Spinal cord (tissue), 10 donors: ENCODE data around the gene CPXM1. TPM values are rescaled to one million over a fixed set of nuclear protein-coding genes. Genes with fewer than 3 reads are reported as not detected.

Source experiments
- DNase-seq, 6 donors: peaks; one replicate each; pipeline versions ENCODE4 v3.0.0 to v3.0.0-alpha.2; 2013 to 2015; ENCODE audit warnings: low spot score in 6 of 6, low read depth in 4 of 6
- H3K27ac ChIP-seq: one replicate; pipeline ENCODE4 v1.5.1; 2013; ENCODE audit warnings: low read depth, low read length, control low read depth
- H3K27me3 ChIP-seq: one replicate; pipeline ENCODE4 v1.6.1; 2013; ENCODE audit warnings: low read length; ENCODE audit not compliant: control insufficient read depth, insufficient read depth
- H3K36me3 ChIP-seq: one replicate; pipeline ENCODE4 v1.6.1; 2013; ENCODE audit warnings: low read length; ENCODE audit not compliant: control insufficient read depth, insufficient read depth
- H3K4me1 ChIP-seq: one replicate; pipeline ENCODE4 v1.6.1; 2013; ENCODE audit warnings: low read length; ENCODE audit not compliant: control insufficient read depth, insufficient read depth
- H3K4me3 ChIP-seq: one replicate; pipeline ENCODE4 v1.5.1; 2013; ENCODE audit warnings: low read depth, low read length, control low read depth
- H3K9me3 ChIP-seq: one replicate; pipeline ENCODE4 v1.6.1; 2013; ENCODE audit warnings: low read length; ENCODE audit not compliant: control insufficient read depth, insufficient read depth
- WGBS: methylation state at CpG from one replicate; pipeline ENCODE4 v1.1.5; 2013; ENCODE audit warnings: missing lambda C conversion rate; ENCODE audit not compliant: insufficient coverage; 5-methylcytosine and 5-hydroxymethylcytosine counted together
- polyA plus RNA-seq, 2 donors: library from polyadenylated mRNA; unstranded; fragments of 120-200 nt; gene quantifications; one replicate each; pipeline ENCODE4 v1.2.1, GENCODE V29; 2013; ENCODE audit not compliant: insufficient read length in 2 of 2
- total RNA-seq, 2 donors: library from RNA; depleted of rRNA in 1 of 2; stranded (reverse); fragments of 120-200 nt in 1 of 2; fragments of >200 nt in 1 of 2; gene quantifications; one replicate each; pipeline versions ENCODE4 v1.2.3 to v1.2.4, GENCODE V29; 2013 to 2014
- donor health status: healthy.

CPXM1 gene
- total and polyA plus RNA-seq, 4 donors: 37.1 to 163 (median 70.4) TPM

- Histone ChIP-seq H3K27me3 (peaks cover 66% of the 10 kb centered on the region), H3K27ac (no peak overlapping the region), H3K4me1 (peaks cover 17% of the 10 kb centered on the region), H3K4me3 (no peak overlapping the region), H3K36me3 (no peaks in the 10 kb centered on the region), H3K9me3 (no peaks in the 10 kb centered on the region)
- 18% methylated on average over 15 of the region's 22 CpGs for WGBS
- no peak for DNase-seq
Measured at GRCh38 chr20:2805689-2806350, 5.4 kb upstream of the CPXM1 start.

GRCh38 chr20:2804852-2805688 lies 4.6 kb upstream of the CPXM1 start:
- Histone ChIP-seq H3K27me3 (peaks cover 71% of the 10 kb centered on the region), H3K4me3 (no peak overlapping the region), H3K9me3 (no peaks in the 10 kb centered on the region), H3K27ac (no peak overlapping the region), H3K4me1 (peaks cover 19% of the 10 kb centered on the region), H3K36me3 (no peaks in the 10 kb centered on the region)
- 9% methylated on average over 46 of the region's 49 CpGs for WGBS
- no peak for DNase-seq

GRCh38 chr20:2804041-2804828 lies 3.8 kb upstream of the CPXM1 start:
- Histone ChIP-seq H3K4me3 (no peak overlapping the region), H3K36me3 (peaks cover 1% of the 10 kb centered on the region), H3K27ac (no peak overlapping the region), H3K4me1 (peaks cover 27% of the 10 kb centered on the region), H3K9me3 (no peaks in the 10 kb centered on the region), H3K27me3 (peaks cover 75% of the 10 kb centered on the region)
- DNase-seq: no peak
- WGBS: 54% methylated on average over 15 of the region's 16 CpGs

GRCh38 chr20:2801286-2801728 lies 880 bp upstream of the CPXM1 start:
- Histone ChIP-seq H3K9me3 (no peaks in the 10 kb centered on the region), H3K4me1 (peaks cover 36% of the 10 kb centered on the region), H3K4me3 (no peak overlapping the region), H3K36me3 (peaks cover 24% of the 10 kb centered on the region), H3K27me3 (peaks cover 65% of the 10 kb centered on the region), H3K27ac (no peak overlapping the region)
- DNase-seq: no peak
- 10% methylated on average over 11 of the region's 13 CpGs for WGBS

- H3K27me3 ChIP-seq: peaks cover 51% of the 10 kb centered on the region
- peaks cover 27% of the 10 kb centered on the region for H3K4me1 ChIP-seq
- peak overlapping the region; percentile 67 for H3K4me3 ChIP-seq
- H3K36me3 ChIP-seq: peaks cover 38% of the 10 kb centered on the region
- under 1% methylated on average over 58 of the region's 61 CpGs for WGBS
- peak overlapping the region; percentile 67 for H3K27ac ChIP-seq
- DNase-seq: peak in 4 of 6 donors; percentile 5 to 77 (median 48)
- no peaks in the 10 kb centered on the region for H3K9me3 ChIP-seq
Measured at GRCh38 chr20:2799688-2800520, 523 bp downstream of the CPXM1 start.

GRCh38 chr20:2799271-2799670 lies 1.2 kb downstream of the CPXM1 start:
- peak overlapping the region; percentile 67 for H3K4me3 ChIP-seq
- WGBS: 35% methylated on average over 9 of the region's 9 CpGs
- H3K27ac ChIP-seq: peak overlapping the region; percentile 67
- H3K9me3 ChIP-seq: no peaks in the 10 kb centered on the region
- peaks cover 25% of the 10 kb centered on the region for H3K4me1 ChIP-seq
- peaks cover 38% of the 10 kb centered on the region for H3K36me3 ChIP-seq
- DNase-seq: no peak
- H3K27me3 ChIP-seq: peaks cover 45% of the 10 kb centered on the region

GRCh38 chr20:2798814-2799213 lies 1.6 kb downstream of the CPXM1 start:
- peaks cover 25% of the 10 kb centered on the region for H3K4me1 ChIP-seq
- WGBS: 64% methylated on average over 2 of the region's 6 CpGs
- no peak overlapping the region for H3K27ac ChIP-seq
- peak overlapping the region; percentile 67 for H3K4me3 ChIP-seq
- peaks cover 41% of the 10 kb centered on the region for H3K36me3 ChIP-seq
- peaks cover 40% of the 10 kb centered on the region for H3K27me3 ChIP-seq
- H3K9me3 ChIP-seq: no peaks in the 10 kb centered on the region
- DNase-seq: no peak

GRCh38 chr20:2798095-2798805 lies 2.2 kb downstream of the CPXM1 start:
- H3K4me1 ChIP-seq: peaks cover 25% of the 10 kb centered on the region
- no peak for DNase-seq
- peaks cover 34% of the 10 kb centered on the region for H3K27me3 ChIP-seq
- H3K36me3 ChIP-seq: peaks cover 41% of the 10 kb centered on the region
- H3K4me3 ChIP-seq: no peak overlapping the region
- H3K9me3 ChIP-seq: no peaks in the 10 kb centered on the region
- WGBS: 94% methylated on average over 19 of the region's 19 CpGs
- no peak overlapping the region for H3K27ac ChIP-seq
